OCI-LY3 (cell line): ENCODE measurements around the gene PTPRT.

ENCODE experiments used
- H2AFZ ChIP-seq: fragments of 200-600, 300-600 bp; shearing (Covaris generic); 2 replicates; pipeline ENCODE4 v1.6.0; 2014; ENCODE audit warnings: antibody characterized with exemption, low read depth, low read length
- H3K27ac ChIP-seq: fragments of 200-600, 300-600 bp; sonication (generic); 2 replicates; pipeline ENCODE4 v1.5.1; 2014; ENCODE audit warnings: mild to moderate bottlenecking, low read length, moderate library complexity, mixed read lengths
- H3K27me3 ChIP-seq: fragments of 200-600, 300-600 bp; sonication (generic); 2 replicates; pipeline ENCODE4 v1.6.1; 2014; ENCODE audit warnings: low read depth, low read length, mixed read lengths
- H3K36me3 ChIP-seq: fragments of 200-600, 300-600 bp; sonication (generic); replicated peaks from 2 replicates; pipeline ENCODE3; 2014; ENCODE audit warnings: low read depth, low read length, mixed read lengths
- H3K4me1 ChIP-seq: fragments of 300-600, 200-600 bp; sonication (generic); 2 replicates; pipeline ENCODE4 v1.6.1; 2014; ENCODE audit warnings: low read length, mixed read lengths
- H3K4me2 ChIP-seq: fragments of 200-600, 300-600 bp; sonication (generic); 2 replicates; pipeline ENCODE4 v1.6.1; 2014; ENCODE audit warnings: low read length, mixed read lengths
- H3K4me3 ChIP-seq: fragments of 300-600, 200-600 bp; sonication (generic); 2 replicates; pipeline ENCODE4 v1.5.1; 2014; ENCODE audit warnings: antibody characterized with exemption, mild to moderate bottlenecking, low read length, moderate library complexity
- H3K79me2 ChIP-seq: fragments of 300-600, 200-600 bp; shearing (Covaris generic); 2 replicates; pipeline ENCODE4 v1.6.1; 2014; ENCODE audit warnings: mild to moderate bottlenecking, low read length, mixed read lengths
- H3K9ac ChIP-seq: fragments of 300-600, 200-600 bp; shearing (Covaris generic); 2 replicates; pipeline ENCODE4 v1.6.0; 2014; ENCODE audit warnings: mild to moderate bottlenecking, low read length, moderate library complexity
- H3K9me3 ChIP-seq: fragments of 200-600, 300-600 bp; shearing (Covaris generic); 2 replicates; pipeline ENCODE4 v1.6.1; 2014; ENCODE audit warnings: low read length, mixed read lengths; ENCODE audit not compliant: insufficient read depth
- H4K20me1 ChIP-seq: fragments of 200-600, 300-600 bp; sonication (generic); 2 replicates; pipeline ENCODE4 v1.6.1; 2016; ENCODE audit warnings: low read length, mixed read lengths; ENCODE audit not compliant: insufficient read depth
- EZH2phosphoT487 ChIP-seq: fragments of 200-600 bp; shearing (Covaris generic); IDR thresholded peaks from 2 replicates; pipeline ENCODE4 v1.6.1; 2018; ENCODE audit warnings: antibody characterized with exemption, mixed run types, low read depth
- TF ChIP-seq, protein P1 (sequence below): fragments of 200-600, 300-600 bp; sonication (generic); IDR thresholded peaks from 2 replicates; pipeline ENCODE4 v1.5.1; 2014; ENCODE audit warnings: antibody characterized with exemption, low read length, low read depth

Gene PTPRT

GRCh38 chr20:42026599-42026998 lies 1163.1 kb downstream of the PTPRT start:
- no peak overlapping the region for H3K9ac ChIP-seq
- no peaks in the 10 kb centered on the region for H3K4me1 ChIP-seq
- H3K27me3 ChIP-seq = peaks cover 26% of the 10 kb centered on the region
- H3K79me2 ChIP-seq = no peaks in the 10 kb centered on the region
- H3K4me3 ChIP-seq = no peak overlapping the region
- no peaks in the 10 kb centered on the region for H3K36me3 ChIP-seq
- peaks cover 3% of the 10 kb centered on the region; the same call in 1 of the 2 replicates for H4K20me1 ChIP-seq
- no peak overlapping the region for H3K4me2 ChIP-seq
- H3K27ac ChIP-seq = no peak overlapping the region
- TF ChIP-seq EZH2phosphoT487 = no peak
- TF ChIP-seq, protein P1, sequence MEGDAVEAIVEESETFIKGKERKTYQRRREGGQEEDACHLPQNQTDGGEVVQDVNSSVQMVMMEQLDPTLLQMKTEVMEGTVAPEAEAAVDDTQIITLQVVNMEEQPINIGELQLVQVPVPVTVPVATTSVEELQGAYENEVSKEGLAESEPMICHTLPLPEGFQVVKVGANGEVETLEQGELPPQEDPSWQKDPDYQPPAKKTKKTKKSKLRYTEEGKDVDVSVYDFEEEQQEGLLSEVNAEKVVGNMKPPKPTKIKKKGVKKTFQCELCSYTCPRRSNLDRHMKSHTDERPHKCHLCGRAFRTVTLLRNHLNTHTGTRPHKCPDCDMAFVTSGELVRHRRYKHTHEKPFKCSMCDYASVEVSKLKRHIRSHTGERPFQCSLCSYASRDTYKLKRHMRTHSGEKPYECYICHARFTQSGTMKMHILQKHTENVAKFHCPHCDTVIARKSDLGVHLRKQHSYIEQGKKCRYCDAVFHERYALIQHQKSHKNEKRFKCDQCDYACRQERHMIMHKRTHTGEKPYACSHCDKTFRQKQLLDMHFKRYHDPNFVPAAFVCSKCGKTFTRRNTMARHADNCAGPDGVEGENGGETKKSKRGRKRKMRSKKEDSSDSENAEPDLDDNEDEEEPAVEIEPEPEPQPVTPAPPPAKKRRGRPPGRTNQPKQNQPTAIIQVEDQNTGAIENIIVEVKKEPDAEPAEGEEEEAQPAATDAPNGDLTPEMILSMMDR = no peak
- H3K9me3 ChIP-seq = no peaks in the 10 kb centered on the region
- H2AFZ ChIP-seq = no peak overlapping the region

- H3K4me2 ChIP-seq = no peak overlapping the region
- H3K9ac ChIP-seq = no peak overlapping the region
- no peaks in the 10 kb centered on the region for H3K36me3 ChIP-seq
- H2AFZ ChIP-seq = no peak overlapping the region
- no peak overlapping the region for H3K27ac ChIP-seq
- H3K9me3 ChIP-seq = no peaks in the 10 kb centered on the region
- peaks cover 3% of the 10 kb centered on the region; the same call in 1 of the 2 replicates for H4K20me1 ChIP-seq
- TF ChIP-seq EZH2phosphoT487 = no peak
- TF ChIP-seq, protein P1 = no peak
- peaks cover 31% of the 10 kb centered on the region for H3K27me3 ChIP-seq
- no peaks in the 10 kb centered on the region for H3K79me2 ChIP-seq
- no peak overlapping the region for H3K4me3 ChIP-seq
- H3K4me1 ChIP-seq = no peaks in the 10 kb centered on the region
These were observed 1165.1 kb downstream of the PTPRT start for GRCh38 chr20:42024653-42025052.
